Limb (tissue), 2 donors: ENCODE results near the gene RIPOR3.
"Not testable (repeated sequence)": the region's sequence is repeated elsewhere in the genome, so short reads cannot be mapped to it uniquely, and the experiment has no call there.

Experiments
- DNase-seq, 2 donors: peaks; one replicate each; pipeline ENCODE4 v3.0.0-alpha.2; 2016; ENCODE audit errors: extremely low spot score in 2 of 2

Gene RIPOR3

DNA sequence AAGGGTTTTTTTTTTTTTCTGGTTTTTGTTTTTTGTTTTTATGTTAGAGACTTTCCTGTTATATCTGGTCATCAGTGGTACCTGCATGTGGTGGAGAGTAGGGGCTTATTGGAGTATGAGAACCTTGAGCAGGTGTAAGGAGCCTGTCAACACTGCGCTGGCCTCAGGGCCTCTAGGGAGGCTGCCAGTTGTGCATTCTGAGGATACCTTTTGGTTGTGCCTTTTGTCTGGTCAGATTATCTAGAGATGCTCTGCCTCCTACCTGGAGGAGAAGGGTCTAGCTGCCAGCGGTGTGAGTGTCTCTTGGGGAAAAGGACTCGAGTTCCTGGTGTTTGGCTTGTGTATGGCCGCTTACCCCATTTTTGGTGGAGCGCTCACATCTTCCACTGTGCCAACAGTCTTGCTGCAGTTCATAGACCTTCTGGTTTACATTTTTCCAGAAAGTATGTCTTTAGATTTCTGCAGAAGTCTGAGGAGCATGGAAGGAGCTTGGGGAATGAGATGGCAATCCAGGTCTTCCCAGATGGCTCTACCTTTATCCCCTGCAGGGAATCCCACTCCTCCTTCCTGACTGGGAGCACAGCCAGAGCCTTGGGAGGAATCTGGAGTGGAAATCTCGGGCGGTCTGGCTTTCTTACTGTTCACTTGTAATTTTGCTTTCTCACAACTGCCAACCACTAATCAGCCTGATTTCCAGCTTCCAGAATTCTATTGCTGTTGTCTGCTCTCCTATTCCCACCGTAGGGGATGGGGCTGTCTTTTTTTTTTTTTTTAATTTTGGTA is 131.3 kb downstream of the RIPOR3 start:
- no peak for DNase-seq

DNA sequence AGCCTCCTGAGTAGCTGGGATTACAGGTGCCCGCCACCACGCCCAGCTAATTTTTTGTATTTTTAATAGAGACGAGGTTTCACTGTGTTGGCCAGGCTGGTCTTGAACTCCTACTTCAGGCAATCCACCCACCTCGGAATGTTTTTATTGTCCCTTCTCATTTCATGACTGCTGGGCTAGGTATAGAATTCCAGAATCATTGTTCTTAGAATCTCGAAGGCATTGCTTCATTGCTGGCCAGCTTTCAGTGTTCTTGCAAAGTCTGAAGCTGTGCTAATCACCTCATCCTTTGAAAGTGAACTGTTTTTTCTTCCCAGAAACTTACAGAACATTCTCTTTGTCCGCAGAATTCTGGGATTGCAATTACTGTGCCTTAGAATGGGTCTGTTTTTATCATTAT is 132.2 kb downstream of the RIPOR3 start:
- no peak for DNase-seq

DNA sequence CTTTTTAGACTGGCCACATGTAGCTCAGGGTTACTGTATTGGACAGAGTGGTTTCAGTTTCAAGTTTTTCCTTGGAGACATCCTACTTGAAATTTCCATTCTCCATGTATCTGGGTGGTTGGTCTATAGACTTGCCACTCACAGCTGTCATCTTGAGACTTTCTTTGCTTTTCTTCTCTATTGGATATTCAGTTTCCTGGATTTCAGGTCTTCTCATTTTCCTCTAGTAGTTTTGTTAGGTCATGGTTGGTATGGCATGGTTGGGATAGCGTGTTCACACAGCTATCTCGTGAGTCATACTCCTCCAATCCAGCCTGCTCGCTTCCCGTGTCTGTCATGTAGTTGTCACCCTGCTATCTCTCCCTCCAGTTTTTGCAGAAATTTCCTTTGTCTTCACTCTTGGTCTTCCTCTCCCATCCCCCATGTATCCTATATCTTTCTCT is 132.8 kb downstream of the RIPOR3 start:
- DNase-seq, result no peak

DNA sequence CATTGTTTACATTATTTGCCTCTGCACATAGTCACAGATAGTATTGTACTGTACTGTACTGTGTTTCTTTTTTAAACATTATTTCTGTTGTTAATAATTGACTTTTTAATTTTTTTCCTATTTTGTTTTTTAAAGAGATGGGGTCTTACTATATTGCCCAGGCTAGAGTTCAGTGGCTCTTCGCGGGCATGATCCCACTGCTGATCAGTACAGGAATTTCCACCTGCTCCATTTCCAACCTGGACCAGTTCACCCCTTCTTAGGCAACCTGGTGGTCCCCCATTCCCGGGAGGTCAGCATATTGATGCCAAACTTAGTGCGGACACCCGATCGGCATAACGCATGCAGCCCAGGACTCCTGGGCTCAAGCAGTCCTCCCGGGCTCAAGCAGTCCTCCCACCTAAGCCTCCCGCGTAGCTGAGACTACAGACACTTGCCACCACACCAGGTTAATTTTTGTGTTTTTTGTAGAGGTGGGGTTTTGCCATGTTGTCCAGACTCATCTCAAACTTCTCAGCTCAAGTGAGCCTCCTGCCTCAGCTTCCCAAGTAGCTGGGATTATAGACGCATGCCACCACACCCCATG is 133.7 kb downstream of the RIPOR3 start:
- no peak for DNase-seq

DNA sequence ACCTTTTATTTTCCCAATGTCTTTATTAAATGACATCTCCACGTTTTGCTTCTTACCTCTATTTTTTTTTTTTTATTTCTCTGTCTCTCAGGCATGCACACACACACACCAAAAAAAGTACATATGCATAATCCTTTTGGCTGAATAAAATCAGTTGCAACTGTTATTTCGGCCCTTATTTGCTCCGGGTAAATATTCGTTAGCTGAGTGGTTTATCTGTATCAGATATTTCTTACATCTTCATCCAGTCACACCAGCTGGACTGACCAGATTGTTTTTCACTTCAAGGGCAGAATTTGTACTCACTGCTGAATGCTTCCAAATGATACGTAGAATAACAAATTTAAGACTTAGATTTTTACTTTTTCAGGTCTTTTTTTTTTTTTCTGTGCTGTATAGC is 135.7 kb downstream of the RIPOR3 start:
- DNase-seq, result no peak

DNA sequence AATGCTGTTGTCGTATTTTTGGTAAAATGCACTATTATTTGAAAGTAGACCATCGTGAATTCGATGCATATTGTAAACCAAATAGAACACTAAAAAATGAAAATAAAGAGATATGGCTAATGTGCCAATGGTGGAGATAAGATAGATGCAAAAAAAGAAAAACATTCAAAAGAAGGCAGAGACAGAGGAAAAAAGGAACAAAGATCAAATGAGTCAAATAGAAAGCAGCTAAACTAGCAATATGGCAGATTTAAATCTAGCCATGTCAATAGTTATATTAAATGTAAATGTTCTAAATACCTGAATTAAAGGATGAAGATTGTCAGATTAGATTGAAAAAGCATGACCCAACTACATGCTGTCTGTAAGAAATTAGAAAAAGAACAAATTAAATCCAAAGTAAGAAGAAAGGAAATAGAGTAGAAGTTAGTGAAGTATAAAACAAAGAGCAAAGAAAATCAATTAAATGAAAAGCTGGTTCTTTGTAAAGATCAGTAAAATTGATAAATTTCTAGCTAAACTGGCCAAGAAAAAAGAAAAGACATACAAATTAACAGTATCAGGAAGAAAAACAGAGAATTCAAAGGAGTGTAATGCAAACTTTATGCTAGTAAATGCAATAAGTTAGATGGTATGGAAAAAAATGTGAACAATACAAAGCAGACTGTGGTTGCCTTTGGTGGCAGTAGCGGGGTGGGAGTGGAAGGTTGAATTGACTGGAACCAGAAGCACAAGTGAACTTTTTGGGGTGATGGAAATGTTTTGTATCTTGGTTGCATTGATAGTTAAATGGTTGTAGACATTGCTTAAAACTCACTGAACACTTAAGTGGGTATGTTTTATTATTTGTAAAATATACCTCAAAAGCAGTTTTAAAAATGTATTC is 136.4 kb downstream of the RIPOR3 start:
- no peak for DNase-seq

DNA sequence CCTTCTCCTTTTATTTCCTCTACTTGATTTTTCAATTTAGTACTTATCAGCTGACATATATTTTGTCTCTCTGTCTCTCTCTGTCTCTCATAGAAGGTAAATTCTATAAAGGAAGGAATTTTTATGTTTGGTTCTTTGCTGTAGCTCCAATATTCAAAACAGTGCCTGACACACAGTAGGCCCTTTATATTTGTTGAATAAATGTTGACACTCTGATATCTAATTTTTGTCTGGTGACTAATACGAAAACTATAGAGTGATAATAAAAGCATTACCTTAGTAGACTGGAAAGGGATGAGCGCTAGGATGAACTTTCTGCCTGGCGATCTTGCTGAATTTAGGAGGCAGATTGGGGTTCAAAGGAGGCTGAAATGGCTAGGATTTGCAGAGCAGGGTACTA is 138.4 kb downstream of the RIPOR3 start:
- no peak for DNase-seq

DNA sequence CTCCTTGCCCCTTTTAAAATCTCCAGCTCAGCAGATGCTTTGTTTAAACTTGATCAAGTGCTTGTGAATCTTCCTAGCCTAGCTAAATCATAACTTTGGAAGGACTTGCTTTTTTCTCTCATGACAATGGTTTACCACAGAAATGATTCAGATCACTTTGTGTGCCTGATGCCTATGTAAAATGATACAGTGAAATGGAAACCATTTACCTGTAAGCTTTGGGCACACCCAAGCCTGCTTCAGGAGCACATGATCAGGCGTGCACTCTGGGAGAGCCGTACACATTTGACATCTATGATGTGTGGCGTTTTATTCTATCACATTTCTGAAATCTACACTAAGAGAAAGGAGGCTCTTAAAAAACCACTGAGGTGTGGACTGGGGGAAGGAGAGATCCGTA is 140.1 kb downstream of the RIPOR3 start:
- no peak for DNase-seq

DNA sequence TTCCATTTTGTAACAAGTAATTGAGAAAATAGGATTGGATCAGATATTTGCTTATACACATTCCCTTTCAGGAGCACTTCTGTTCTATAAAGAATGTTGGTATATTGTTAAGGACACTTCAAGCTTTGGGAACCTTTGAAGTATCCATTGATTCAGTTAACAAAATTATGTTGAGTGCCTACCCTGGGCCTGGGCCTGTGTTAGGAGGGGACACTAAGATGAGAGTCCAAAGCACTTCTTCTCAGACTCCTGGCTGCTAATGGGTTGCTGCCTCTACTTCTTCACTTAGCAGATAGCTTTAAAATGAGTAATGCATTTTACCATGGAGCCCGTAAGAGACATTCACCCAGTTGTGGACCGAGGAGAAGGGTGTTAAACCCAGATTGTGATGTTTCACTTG is 140.8 kb downstream of the RIPOR3 start:
- DNase-seq, result no peak

DNA sequence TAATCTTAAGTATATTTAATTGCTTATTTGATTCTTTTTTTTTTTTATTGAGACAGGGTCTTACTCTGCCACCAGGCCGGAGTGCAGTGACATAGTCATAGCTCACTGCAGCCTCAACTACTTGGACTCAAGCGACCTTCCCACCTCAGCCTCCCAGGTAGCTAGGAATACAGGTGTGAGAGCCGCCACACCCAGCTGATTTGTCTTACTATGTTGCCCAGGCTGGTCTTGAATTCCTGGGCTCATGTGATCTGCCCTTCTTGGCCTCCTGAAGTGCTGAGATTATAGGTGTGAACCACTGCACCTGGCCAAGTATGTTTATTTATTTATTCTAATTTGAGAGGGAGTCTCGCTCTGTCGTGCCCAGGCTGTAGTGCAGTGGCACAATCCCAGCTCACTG is 142.9 kb downstream of the RIPOR3 start:
- no peak for DNase-seq

DNA sequence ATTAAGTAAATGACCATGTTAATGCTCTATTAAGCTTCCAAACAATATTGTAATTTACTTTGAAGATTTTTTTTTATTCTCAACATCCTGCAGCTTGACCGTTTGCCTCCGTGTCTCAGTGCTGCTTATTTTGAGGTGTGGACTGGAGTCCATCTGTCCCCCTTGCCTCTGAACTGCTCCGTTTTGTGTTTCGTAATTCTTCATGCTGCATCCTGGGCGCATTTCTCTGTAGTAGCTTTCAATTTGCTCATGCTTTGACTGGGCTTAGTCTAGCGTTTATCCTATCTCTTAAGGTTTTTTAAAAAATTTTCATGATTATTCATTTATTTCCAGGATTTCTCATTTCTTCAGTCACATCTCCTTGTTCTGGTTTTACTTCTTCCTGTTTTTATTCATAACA is 143.4 kb downstream of the RIPOR3 start:
- DNase-seq, result no peak

DNA sequence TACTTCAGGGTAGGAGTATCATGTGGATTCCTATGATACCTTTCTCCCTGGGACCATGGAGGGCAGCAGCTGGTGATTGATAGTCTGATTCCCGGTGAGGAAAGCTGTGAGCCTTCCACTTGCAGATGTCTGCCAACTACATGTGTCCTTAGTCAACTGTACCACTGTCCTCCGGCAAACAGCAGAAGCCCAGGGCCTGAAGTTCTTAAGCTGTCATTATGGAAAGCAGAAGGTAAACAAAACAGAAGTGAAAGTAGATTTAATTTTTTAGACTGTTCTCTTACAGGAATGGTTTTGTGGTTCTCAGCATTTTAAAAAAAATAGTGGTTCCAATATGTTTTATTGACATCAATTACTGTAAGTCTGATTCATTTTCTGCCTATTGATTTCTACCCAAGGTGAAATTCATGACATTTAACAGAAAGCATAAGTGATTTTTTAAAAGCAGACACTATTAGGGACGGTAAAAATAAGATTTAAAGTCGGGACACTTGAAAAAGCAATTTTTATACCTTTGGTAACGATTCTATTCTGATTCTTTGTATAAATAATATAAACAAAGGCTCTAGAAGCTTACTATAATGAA is 144.5 kb downstream of the RIPOR3 start:
- DNase-seq, result no peak

DNA sequence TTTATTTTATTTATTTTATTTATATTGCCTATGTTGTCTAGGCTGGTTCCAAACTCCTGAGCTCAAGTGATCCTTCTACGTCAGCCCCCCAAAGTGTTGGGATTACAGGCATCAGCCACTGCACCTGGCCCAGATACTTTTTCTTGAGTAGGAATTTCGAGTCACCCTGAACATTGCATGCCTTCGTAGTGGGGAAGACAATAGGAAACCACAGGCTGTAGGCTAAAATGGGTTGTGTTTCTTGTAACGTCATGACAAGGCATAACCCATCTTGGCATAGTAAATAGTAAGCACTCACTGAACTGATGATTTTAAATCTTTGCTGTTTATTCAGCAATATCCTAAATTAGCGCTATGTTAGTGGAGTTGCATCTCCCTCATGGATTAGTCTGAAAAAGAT is 146.2 kb downstream of the RIPOR3 start:
- no peak for DNase-seq

DNA sequence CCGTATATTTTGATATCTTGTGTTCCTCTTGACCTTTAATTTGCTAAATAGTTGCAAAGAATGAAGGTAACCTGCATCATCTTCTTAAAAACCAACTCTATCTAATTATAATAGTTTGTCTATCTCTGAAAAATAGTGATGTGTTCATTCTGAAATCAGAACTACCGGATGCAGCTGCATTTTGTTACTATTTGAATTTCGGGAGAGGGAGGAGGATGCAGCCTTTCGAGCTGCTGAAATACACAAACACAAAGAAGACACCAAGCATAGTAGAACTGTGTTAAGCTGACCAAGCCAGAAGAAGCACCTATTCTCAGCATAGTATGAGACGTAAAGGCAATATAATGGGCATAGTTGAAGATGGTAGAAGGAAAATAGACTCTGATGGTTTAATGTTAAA is 148.0 kb downstream of the RIPOR3 start:
- DNase-seq, result no peak

DNA sequence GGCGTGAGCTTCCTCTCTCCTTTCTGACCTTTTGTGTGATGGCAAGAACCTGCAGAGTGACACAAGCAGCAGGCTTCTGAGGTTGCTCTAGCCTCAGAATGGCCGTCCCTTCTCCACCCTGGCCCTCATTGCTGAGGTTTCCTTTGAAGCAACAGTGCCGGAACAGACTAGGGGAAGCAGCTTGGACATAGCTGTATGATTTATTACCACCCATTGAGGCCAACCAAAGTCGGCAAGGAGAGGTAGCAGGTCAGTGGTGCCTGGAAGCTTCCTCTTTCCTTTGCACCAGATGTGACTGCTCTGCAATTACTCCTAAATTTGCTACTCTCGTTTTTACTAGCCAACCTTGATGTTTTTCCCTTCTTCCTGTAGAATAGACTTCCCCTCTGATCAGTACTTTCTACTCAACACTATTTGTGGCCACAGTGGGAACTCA is 149.7 kb downstream of the RIPOR3 start:
- DNase-seq, result no peak

DNA sequence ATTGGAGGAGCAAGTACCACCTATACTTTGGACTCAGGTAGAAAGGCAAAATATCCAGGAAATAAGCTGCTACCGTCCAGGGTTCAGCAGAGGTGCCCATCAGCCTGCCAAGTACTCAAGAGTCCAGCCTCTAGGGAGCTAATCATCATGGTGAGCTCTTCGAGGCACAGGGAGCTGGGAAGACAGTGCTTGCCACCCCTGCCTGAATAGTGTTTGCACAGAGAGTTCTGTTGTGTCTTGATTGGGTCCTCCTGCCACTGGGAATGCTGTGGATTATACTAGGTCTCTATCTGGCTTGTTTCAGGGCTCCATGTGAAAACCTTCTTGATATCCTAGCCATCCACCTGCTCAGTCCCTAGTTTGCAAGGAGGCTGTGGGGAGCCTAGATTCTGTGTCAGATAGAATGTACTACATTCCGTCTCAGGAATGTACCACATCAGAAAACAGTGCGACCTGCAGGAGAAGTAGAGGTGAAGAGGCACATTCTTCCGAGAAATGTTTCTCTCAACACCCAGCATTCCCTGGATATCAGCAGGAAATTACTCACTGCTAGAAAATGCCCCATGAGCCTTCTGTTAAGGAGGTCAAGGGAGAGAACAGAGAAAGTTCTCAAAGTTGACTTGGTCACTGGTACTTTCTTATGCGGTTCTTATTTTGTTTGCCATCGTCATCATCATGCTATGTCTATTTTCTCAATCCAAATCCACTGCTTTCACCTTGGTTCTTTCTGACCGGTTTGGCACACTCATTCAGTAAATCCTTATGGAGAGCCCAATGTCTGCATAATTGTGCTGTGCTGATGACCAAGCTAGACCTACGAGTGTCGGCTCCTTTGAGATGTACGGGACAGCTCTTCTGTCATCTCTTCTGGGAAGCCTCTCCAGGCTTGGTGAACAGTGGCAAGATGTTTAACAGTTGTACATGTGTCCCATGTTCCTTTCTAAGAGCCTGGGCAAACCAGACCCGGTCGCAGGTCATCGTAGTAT is 150.4 kb downstream of the RIPOR3 start:
- DNase-seq, result no peak

DNA sequence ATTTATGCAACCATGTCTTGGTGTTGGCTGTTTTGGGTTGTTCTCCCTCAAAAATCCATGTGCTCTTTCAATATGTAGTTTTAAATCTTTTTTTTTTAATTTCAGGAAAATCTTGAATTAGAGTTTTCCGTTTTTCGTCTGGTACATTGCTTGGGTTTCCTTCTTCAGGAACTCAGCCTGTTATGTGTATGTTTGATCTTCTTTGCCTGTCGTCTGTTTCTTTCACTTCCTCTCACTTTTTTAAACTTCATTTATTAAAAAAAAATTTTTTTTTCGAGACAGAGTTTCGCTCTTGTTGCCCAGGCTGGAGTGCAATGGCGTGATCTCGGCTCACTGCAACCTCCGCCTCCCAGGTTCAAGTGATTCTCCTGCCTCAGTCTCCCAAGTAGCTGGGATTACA is 151.5 kb downstream of the RIPOR3 start:
- not testable (repeated sequence) for DNase-seq

DNA sequence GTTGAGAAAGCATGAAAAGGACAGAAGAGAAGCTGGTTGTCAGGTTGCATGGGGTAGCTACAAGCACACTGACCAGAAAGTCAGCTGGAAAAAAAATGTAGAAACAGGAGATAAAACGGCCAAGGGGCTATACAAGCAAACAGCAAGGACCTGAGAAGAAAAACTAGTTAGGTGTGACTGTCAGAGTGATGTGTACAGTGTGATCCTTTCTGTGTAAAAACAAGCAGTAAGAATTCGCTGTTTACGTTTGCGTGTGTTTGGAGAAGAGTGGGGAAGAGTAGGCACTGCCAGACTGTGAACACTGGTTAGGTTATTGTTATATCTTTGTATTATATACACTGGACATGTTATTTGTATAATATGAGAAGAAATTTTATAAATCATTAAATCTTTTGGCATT is 153.1 kb downstream of the RIPOR3 start:
- DNase-seq, result no peak

DNA sequence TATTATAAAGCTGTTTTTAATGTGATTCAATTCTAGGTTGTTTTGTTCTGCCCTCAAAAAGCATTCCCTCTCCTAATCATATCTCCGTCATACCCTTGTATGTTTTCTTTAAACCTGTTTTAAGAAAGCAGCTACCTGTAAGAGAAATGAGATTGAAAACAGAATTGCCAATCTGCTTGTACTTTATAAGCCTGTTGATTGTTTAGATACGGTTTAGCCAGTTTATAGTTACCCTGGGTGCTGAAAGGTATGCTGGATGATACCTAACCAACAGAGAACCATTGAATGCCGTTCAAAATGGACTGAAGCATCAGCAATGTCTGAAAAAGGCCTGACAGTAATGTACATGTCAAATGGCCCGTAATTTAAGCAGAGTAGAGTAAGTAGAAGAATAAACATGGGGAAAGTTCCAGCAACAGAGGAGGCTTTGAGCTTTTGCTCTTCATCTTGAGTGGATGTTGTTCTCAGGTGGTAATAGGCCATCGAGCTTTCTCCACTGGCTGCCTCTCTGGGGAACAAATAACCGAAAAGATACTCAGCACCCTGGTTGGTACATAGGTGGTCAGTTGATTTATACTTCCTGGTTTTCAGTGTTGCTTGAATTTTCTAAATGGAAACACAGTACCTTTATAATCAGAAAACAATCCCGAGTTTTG is 153.7 kb downstream of the RIPOR3 start:
- no peak for DNase-seq

DNA sequence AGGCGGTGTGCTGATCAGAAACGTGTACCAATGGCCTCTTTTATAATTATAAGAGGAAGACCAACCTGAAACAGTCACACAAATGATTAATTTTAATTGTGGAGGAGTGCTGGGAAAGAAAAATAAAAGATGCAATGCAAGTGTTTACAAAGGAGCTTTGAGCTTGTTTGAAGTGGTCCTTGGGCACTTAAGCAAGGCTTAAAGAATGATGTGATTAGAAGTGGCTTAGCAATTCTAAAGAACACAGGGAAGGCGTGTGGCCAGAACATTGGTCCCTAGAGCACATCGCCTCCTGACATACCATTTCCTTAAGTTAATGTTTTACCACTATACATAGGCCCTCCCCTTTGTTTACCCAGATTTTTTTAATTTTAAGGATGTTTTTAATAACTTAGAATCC is 155.0 kb downstream of the RIPOR3 start:
- no peak for DNase-seq
